GM10248 (cell line): ENCODE results near the gene SDHC.

ENCODE experiments used
- CTCF ChIA-PET: fragments of 300-600 bp; sonication (Branson Sonifier 250); formaldehyde crosslinking; extraction: SDS; loops from one replicate; lab custom pipeline; 2021; ENCODE audit warnings: antibody characterized with exemption; lab: Yijun Ruan, JAX
- POLR2A ChIA-PET: fragments of 350-650 bp; sonication (Branson Sonifier 250); formaldehyde crosslinking; extraction: SDS; loops from one replicate; lab custom pipeline; 2020; ENCODE audit warnings: antibody characterized with exemption; lab: Yijun Ruan, JAX
- DNase-seq: peaks from one replicate; pipeline ENCODE4 v3.0.0; 2012; ENCODE audit errors: extremely low spot score
- CTCF ChIP-seq: IDR thresholded peaks from 2 replicates; pipeline ENCODE4 v1.5.1; 2012; ENCODE audit warnings: mild to moderate bottlenecking, low read depth; ENCODE audit errors: extremely low read depth, missing control alignments, control extremely low read depth

SDHC gene

GRCh38 chr1:161290779-161291178 lies 23.4 kb upstream of the SDHC start:
- no peak for DNase-seq
- no peak for TF ChIP-seq CTCF
- ChIA-PET POLR2A (no interaction called here), CTCF (interaction anchor here (0.6 to 7.3 kb wide), 40 partner anchors 8 to 125 kb away, joined by 3 to 119 read pairs (median 5); partner anchors contain the start of genes APOA2, NDUFS2, PCP4L1 and PPOX)

- POLR2A ChIA-PET = no interaction called here
- CTCF ChIA-PET = interaction anchor here (1.2 kb wide), 1 partner anchor 22 kb away, joined by 3 read pairs; no protein-coding TSS in a partner anchor
- DNase-seq = no peak
- no peak for TF ChIP-seq CTCF
These were observed 16.8 kb upstream of the SDHC start for GRCh38 chr1:161297415-161297814.

GRCh38 chr1:161298116-161298515 lies 16.1 kb upstream of the SDHC start:
- DNase-seq = peak; percentile 66
- TF ChIP-seq CTCF = no peak
- CTCF ChIA-PET = interaction anchor here (1.2 kb wide), 1 partner anchor 22 kb away, joined by 3 read pairs; no protein-coding TSS in a partner anchor
- POLR2A ChIA-PET = no interaction called here

GRCh38 chr1:161299347-161299746 lies 14.8 kb upstream of the SDHC start:
- POLR2A ChIA-PET = no interaction called here
- DNase-seq = no peak
- no peak for TF ChIP-seq CTCF
- CTCF ChIA-PET = interaction anchor here (0.9 kb wide), 1 partner anchor 8 kb away, joined by 3 read pairs; no protein-coding TSS in a partner anchor

GRCh38 chr1:161300478-161300877 lies 13.7 kb upstream of the SDHC start:
- no peak for DNase-seq
- POLR2A ChIA-PET = no interaction called here
- CTCF ChIA-PET = interaction anchor here (0.9 kb wide), 1 partner anchor 9 kb away, joined by 3 read pairs; no protein-coding TSS in a partner anchor
- TF ChIP-seq CTCF = no peak

GRCh38 chr1:161304927-161305866 lies 9.0 kb upstream of the SDHC start:
- ChIA-PET POLR2A (no interaction called here), CTCF (interaction anchor here (0.8 to 5.0 kb wide), 9 partner anchors 14 to 103 kb away, joined by 3 to 34 read pairs (median 4); partner anchors contain the start of genes NDUFS2 and TOMM40L)
- peak; percentile 32 for DNase-seq
- TF ChIP-seq CTCF = no peak
